IMR-90 (cell line): Measurements from ENCODE around the gene SERPINA9. TPM values are rescaled to one million over a fixed set of nuclear protein-coding genes. Genes with fewer than 3 reads are reported as not detected.

Experiments used
- ATAC-seq: fragments of 200-7000 bp; cut with Tn5 transposase; 2 replicates; pipeline ENCODE4 v1.9.1; 2020; ENCODE audit warnings: low read depth, mild to moderate bottlenecking, moderate library complexity
- BruUV-seq: library from RNA; stranded (reverse); fragments of 400-500 nt; replicated peaks from 2 replicates; lab custom pipeline; 2021; lab: Mats Ljungman, UMichigan
- CTCF ChIA-PET: fragments of 300-600 bp; formaldehyde crosslinking; extraction: SDS; loops from one replicate; lab custom pipeline; 2021; ENCODE audit warnings: antibody characterized with exemption; lab: Yijun Ruan, JAX
- POLR2A ChIA-PET: fragments of 300-600 bp; sonication (Branson Sonifier 250); formaldehyde crosslinking; loops from one replicate; lab custom pipeline; 2022; ENCODE audit warnings: antibody characterized with exemption; ENCODE audit not compliant: unreplicated experiment; lab: Charles Lee
- DNase-seq: peaks from one replicate; pipeline ENCODE4 v3.0.0; 2013
- H2AFZ ChIP-seq: replicated peaks from 2 replicates; pipeline ENCODE3; 2013; ENCODE audit warnings: low read length, mild to moderate bottlenecking; ENCODE audit not compliant: poor library complexity
- H2AK5ac ChIP-seq: 2 replicates; pipeline ENCODE4 v1.6.1; 2013; ENCODE audit warnings: low read depth, low read length, inconsistent platforms
- H2AK9ac ChIP-seq: replicated peaks from 2 replicates; pipeline ENCODE3; 2013; ENCODE audit warnings: mild to moderate bottlenecking, low read depth, low read length, moderate library complexity; ENCODE audit not compliant: poor library complexity
- H2BK120ac ChIP-seq: 2 replicates; pipeline ENCODE4 v1.6.1; 2013; ENCODE audit warnings: low read depth, low read length, inconsistent platforms
- H2BK15ac ChIP-seq: 3 replicates; pipeline ENCODE4 v1.6.1; 2013; ENCODE audit warnings: low read depth, low read length, inconsistent platforms
- H2BK20ac ChIP-seq: 2 replicates; pipeline ENCODE4 v1.6.1; 2013; ENCODE audit warnings: low read depth, mild to moderate bottlenecking, inconsistent platforms, low read length, moderate library complexity
- H2BK5ac ChIP-seq: 2 replicates; pipeline ENCODE4 v1.6.1; 2013; ENCODE audit warnings: mild to moderate bottlenecking, low read depth, low read length, inconsistent platforms; ENCODE audit not compliant: poor library complexity, severe bottlenecking
- H3K14ac ChIP-seq: replicated peaks from 2 replicates; pipeline ENCODE4 v1.6.1; 2013; ENCODE audit warnings: low read depth, low read length, inconsistent platforms
- H3K18ac ChIP-seq: 2 replicates; pipeline ENCODE4 v1.6.1; 2013; ENCODE audit warnings: low read depth, low read length, control low read depth
- H3K23ac ChIP-seq: 2 replicates; pipeline ENCODE4 v1.6.1; 2013; ENCODE audit warnings: low read depth, low read length, inconsistent platforms
- H3K27ac ChIP-seq: 2 replicates; pipeline ENCODE4 v1.5.1; 2013; ENCODE audit warnings: mild to moderate bottlenecking, control low read depth, low read length; ENCODE audit not compliant: insufficient read depth
- H3K27me3 ChIP-seq: 2 replicates; pipeline ENCODE4 v1.6.1; 2013; ENCODE audit warnings: low read length; ENCODE audit not compliant: control insufficient read depth, insufficient read depth
- H3K36me3 ChIP-seq: 2 replicates; pipeline ENCODE4 v1.6.1; 2013; ENCODE audit warnings: low read length, mixed read lengths; ENCODE audit not compliant: control insufficient read depth, insufficient read depth
- H3K4ac ChIP-seq: 2 replicates; pipeline ENCODE4 v1.6.1; 2013; ENCODE audit warnings: low read depth, low read length, inconsistent platforms
- H3K4me1 ChIP-seq: 2 replicates; pipeline ENCODE4 v1.6.1; 2013; ENCODE audit warnings: low read length, mixed read lengths; ENCODE audit not compliant: control insufficient read depth, insufficient read depth
- H3K4me2 ChIP-seq: 2 replicates; pipeline ENCODE4 v1.6.1; 2013; ENCODE audit warnings: low read depth, mild to moderate bottlenecking, control low read depth, low read length, moderate library complexity
- H3K4me3 ChIP-seq: 2 replicates; pipeline ENCODE4 v1.5.1; 2013; ENCODE audit warnings: low read depth, mild to moderate bottlenecking, control low read depth, low read length, moderate library complexity; ENCODE audit not compliant: insufficient read depth
- H3K56ac ChIP-seq: 2 replicates; pipeline ENCODE4 v1.6.1; 2013; ENCODE audit warnings: low read length, inconsistent platforms; ENCODE audit not compliant: insufficient read depth; ENCODE audit errors: extremely low read depth
- H3K79me1 ChIP-seq, 2 experiments: 2 replicates each; pipeline ENCODE4 v1.6.1; 2013; ENCODE audit warnings: low read length in 2 of 2, inconsistent platforms in 1 of 2, low read depth in 1 of 2
- H3K9ac ChIP-seq: 2 replicates; pipeline ENCODE4 v1.6.1; 2013; ENCODE audit warnings: low read depth, low read length, control low read depth
- H3K9me1 ChIP-seq: 2 replicates; pipeline ENCODE4 v1.6.1; 2013; ENCODE audit warnings: low read length, inconsistent platforms; ENCODE audit not compliant: insufficient read depth
- H3K9me3 ChIP-seq: 2 replicates; pipeline ENCODE4 v1.6.1; 2013; ENCODE audit warnings: low read length; ENCODE audit not compliant: control insufficient read depth, insufficient read depth
- H4K20me1 ChIP-seq: 2 replicates; pipeline ENCODE4 v1.6.1; 2013; ENCODE audit warnings: low read length, inconsistent platforms; ENCODE audit not compliant: insufficient read depth
- H4K5ac ChIP-seq: 2 replicates; pipeline ENCODE4 v1.6.1; 2013; ENCODE audit warnings: mild to moderate bottlenecking, low read depth, low read length, control low read depth
- H4K8ac ChIP-seq, 2 experiments: 2 replicates each; pipeline ENCODE4 v1.6.1; 2013; ENCODE audit warnings: low read depth in 2 of 2, low read length in 2 of 2, control low read depth in 1 of 2, inconsistent platforms in 1 of 2
- H4K91ac ChIP-seq: 2 replicates; pipeline ENCODE4 v1.6.1; 2013; ENCODE audit warnings: low read depth, low read length, inconsistent platforms; ENCODE audit not compliant: insufficient read depth
- BHLHE40 ChIP-seq: fragments of 150-350 bp; IDR thresholded peaks from 2 replicates; pipeline ENCODE4 v1.6.1; 2016; ENCODE audit warnings: mild to moderate bottlenecking, low read depth, low read length
- CEBPB ChIP-seq: IDR thresholded peaks from 2 replicates; pipeline ENCODE4 v1.6.1; 2012; ENCODE audit warnings: low read depth, low read length, improper control_type of control experiment
- CHD1 ChIP-seq: IDR thresholded peaks from 2 replicates; pipeline ENCODE4 v1.6.1; 2012; ENCODE audit warnings: low read depth, low read length, improper control_type of control experiment
- CTCF ChIP-seq: conservative IDR thresholded peaks from 2 replicates; pipeline ENCODE4 v1.5.1; 2012; ENCODE audit warnings: mild to moderate bottlenecking, low read depth, low read length, improper control_type of control experiment
- ELK1 ChIP-seq: fragments of 150-350 bp; IDR thresholded peaks from 2 replicates; pipeline ENCODE4 v1.6.1; 2016; ENCODE audit warnings: low read depth, mild to moderate bottlenecking, low read length, moderate library complexity, borderline replicate concordance
- FOS ChIP-seq: fragments of 150-350 bp; IDR thresholded peaks from 2 replicates; pipeline ENCODE4 v1.6.1; 2016; ENCODE audit warnings: low read depth, low read length
- MAFK ChIP-seq: IDR thresholded peaks from 2 replicates; pipeline ENCODE4 v1.6.1; 2012; ENCODE audit warnings: low read depth, low read length, improper control_type of control experiment
- MAZ ChIP-seq: IDR thresholded peaks from 2 replicates; pipeline ENCODE4 v1.6.1; 2012; ENCODE audit warnings: low read depth, mild to moderate bottlenecking, low read length, improper control_type of control experiment, moderate library complexity, borderline replicate concordance
- MXI1 ChIP-seq: IDR thresholded peaks from 2 replicates; pipeline ENCODE4 v1.6.1; 2012; ENCODE audit warnings: low read depth, mild to moderate bottlenecking, low read length, moderate library complexity, borderline replicate concordance
- NFE2L2 ChIP-seq: fragments of 150-350 bp; IDR thresholded peaks from 2 replicates; pipeline ENCODE4 v1.6.1; 2016; ENCODE audit warnings: low read depth, mild to moderate bottlenecking, low read length
- POLR2A ChIP-seq: IDR thresholded peaks from 2 replicates; pipeline ENCODE4 v1.6.1; 2012; ENCODE audit warnings: mild to moderate bottlenecking, low read depth, low read length
- RAD21 ChIP-seq: IDR thresholded peaks from 2 replicates; pipeline ENCODE4 v1.6.1; 2012; ENCODE audit warnings: low read length, improper control_type of control experiment
- RCOR1 ChIP-seq: IDR thresholded peaks from 2 replicates; pipeline ENCODE4 v1.6.1; 2012; ENCODE audit warnings: mild to moderate bottlenecking, low read length, improper control_type of control experiment; ENCODE audit not compliant: insufficient replicate concordance
- RFX5 ChIP-seq: IDR thresholded peaks from 2 replicates; pipeline ENCODE4 v1.8.0; 2012; ENCODE audit warnings: low read depth, mild to moderate bottlenecking, low read length, moderate library complexity
- SMC3 ChIP-seq: fragments of 150-350 bp; IDR thresholded peaks from 2 replicates; pipeline ENCODE4 v1.6.1; 2016; ENCODE audit warnings: low read depth, mild to moderate bottlenecking, antibody characterized with exemption, low read length, moderate library complexity
- WGBS, 2 experiments: methylation state at CpG; one replicate each; pipeline versions ENCODE4 v1.1.5 to v1.1.7; 2013; ENCODE audit warnings: missing lambda C conversion rate in 2 of 2; ENCODE audit not compliant: insufficient read length in 1 of 2; ENCODE audit errors: extremely low coverage in 2 of 2; 5-methylcytosine and 5-hydroxymethylcytosine counted together
- dilution Hi-C: fragments of 300-500 bp; cut with HindIII; formaldehyde crosslinking; loops from one replicate; pipeline ENCODE4 v1.14.3; 2018; ENCODE audit warnings: low sequenced_read_pairs; ENCODE audit not compliant: unreplicated experiment
- in situ Hi-C: fragments of 300-500 bp; cut with MboI; formaldehyde crosslinking; loops from 3 replicates; pipeline ENCODE4 v1.14.3; 2019; ENCODE audit warnings: low sequenced_read_pairs, inconsistent platforms, mixed read lengths
- intact Hi-C: fragments of 100-400 bp; cut with micrococcal nuclease; formaldehyde crosslinking; loops from 2 replicates; pipeline ENCODE4 v1.10.0; 2022
- polyA plus RNA-seq, 3 experiments: library from polyadenylated mRNA; depleted of rRNA; stranded (reverse); fragments of >200 nt; gene quantifications; 2 replicates each; pipeline ENCODE4 v1.2.3, GENCODE V29; 2012; ENCODE audit warnings: low replicate concordance in 1 of 3
- total RNA-seq: library from RNA; depleted of rRNA; stranded (reverse); fragments of >200 nt; gene quantifications from 2 replicates; pipeline ENCODE4 v1.2.3, GENCODE V29; 2012
- TF ChIP-seq, protein P1 (sequence below): fragments of 150-350 bp; IDR thresholded peaks from 2 replicates; pipeline ENCODE4 v1.6.1; 2017; ENCODE audit warnings: mild to moderate bottlenecking, antibody characterized with exemption, low read length, low read depth

Gene SERPINA9
- total and polyA plus RNA-seq, 2 of the 4 experiments (the other 2 are of a cell fraction), result 0.09 to 0.18 TPM

DNA sequence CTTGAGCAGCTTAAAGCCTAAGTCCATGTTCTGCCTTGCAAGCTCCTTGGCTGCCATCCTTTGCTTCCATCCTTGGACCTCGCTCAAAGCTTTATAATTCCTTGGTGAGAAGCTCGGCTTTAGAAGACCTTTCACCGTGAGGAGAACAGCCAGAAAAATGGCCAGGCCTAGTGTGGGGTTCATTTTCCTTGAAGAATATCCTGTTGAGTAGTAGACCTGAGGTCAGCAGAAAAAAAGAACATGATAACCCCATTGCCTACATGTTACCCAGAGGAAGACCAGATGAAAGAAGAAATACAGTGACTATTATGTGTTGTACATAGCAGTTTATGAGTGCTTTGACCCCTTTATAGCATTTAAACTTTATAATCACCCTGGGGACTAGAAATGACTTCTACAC lies 22.2 kb upstream of the SERPINA9 start:
- H3K27me3 ChIP-seq, result no peaks in the 10 kb centered on the region
- no peaks in the 10 kb centered on the region for H3K36me3 ChIP-seq
- TF ChIP-seq MXI1 (no peak), POLR2A (no peak), BHLHE40 (no peak), FOS (no peak), CTCF (no peak), ELK1 (no peak), MAZ (no peak), RCOR1 (no peak), CHD1 (no peak), RFX5 (no peak), SMC3 (no peak), NFE2L2 (no peak), MAFK (no peak), CEBPB (no peak), RAD21 (no peak)
- TF ChIP-seq, protein P1, sequence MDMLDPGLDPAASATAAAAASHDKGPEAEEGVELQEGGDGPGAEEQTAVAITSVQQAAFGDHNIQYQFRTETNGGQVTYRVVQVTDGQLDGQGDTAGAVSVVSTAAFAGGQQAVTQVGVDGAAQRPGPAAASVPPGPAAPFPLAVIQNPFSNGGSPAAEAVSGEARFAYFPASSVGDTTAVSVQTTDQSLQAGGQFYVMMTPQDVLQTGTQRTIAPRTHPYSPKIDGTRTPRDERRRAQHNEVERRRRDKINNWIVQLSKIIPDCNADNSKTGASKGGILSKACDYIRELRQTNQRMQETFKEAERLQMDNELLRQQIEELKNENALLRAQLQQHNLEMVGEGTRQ, result no peak
- no peak overlapping the region for H2AFZ ChIP-seq
- WGBS, 2 experiments, result no CpG with 5 or more reads among the region's 3 CpGs
- H3K27ac ChIP-seq, result no peak overlapping the region
- H4K91ac ChIP-seq, result no peak overlapping the region
- dilution Hi-C loops (no loop called here), in situ Hi-C loops (no loop called here), intact Hi-C loops (no loop called here)
- DNase-seq (no peak), ATAC-seq (no peak)
- no peaks in the 10 kb centered on the region for H3K4me1 ChIP-seq
- H2BK120ac ChIP-seq, result no peak overlapping the region
- H4K5ac ChIP-seq, result no peak overlapping the region
- no peak overlapping the region for H3K4me3 ChIP-seq
- no peak overlapping the region for H3K56ac ChIP-seq
- H3K9me1 ChIP-seq, result no peaks in the 10 kb centered on the region
- no peak overlapping the region for H3K4me2 ChIP-seq
- no peaks in the 10 kb centered on the region for H3K79me1 ChIP-seq
- H3K9ac ChIP-seq, result no peak overlapping the region
- H2AK9ac ChIP-seq, result no peak overlapping the region
- no peak overlapping the region for H2BK20ac ChIP-seq
- H2AK5ac ChIP-seq, result no peak overlapping the region
- 0 out of 2 replicates have a peak, but pooled peaks cover under 1% of the 10 kb centered on the region for H3K9me3 ChIP-seq
- H2BK15ac ChIP-seq, result no peak overlapping the region
- no peak overlapping the region for H3K14ac ChIP-seq
- ChIA-PET CTCF (no interaction called here), POLR2A (no interaction called here)
- no peak overlapping the region for H4K8ac ChIP-seq
- no peak overlapping the region for H2BK5ac ChIP-seq
- H3K23ac ChIP-seq, result no peak overlapping the region
- no TSS peak for BruUV-seq
- no peak overlapping the region for H3K4ac ChIP-seq
- no peaks in the 10 kb centered on the region for H4K20me1 ChIP-seq
- H3K18ac ChIP-seq, result no peak overlapping the region
